HCT116 (cell line): Measurements from ENCODE around the gene NUDC. TPM values are rescaled to one million over a fixed set of nuclear protein-coding genes. Genes with fewer than 3 reads are reported as not detected.

Experiments
- ATAC-seq: fragments of 200-7000 bp; cut with Tn5 transposase; 2 replicates; pipeline ENCODE4 v1.9.1; 2020; ENCODE audit warnings: mild to moderate bottlenecking, moderate library complexity
- BruUV-seq: library from RNA; stranded (reverse); fragments of 400-500 nt; replicated peaks from 2 replicates; lab custom pipeline; 2021; lab: Mats Ljungman, UMichigan
- CTCF ChIA-PET: fragments of 300-600 bp; sonication (Branson Sonifier 250); formaldehyde crosslinking; loops from one replicate; lab custom pipeline; 2021; ENCODE audit warnings: antibody characterized with exemption; lab: Charles Lee
- POLR2A ChIA-PET: fragments of 300-600, 350-600 bp; sonication (Branson Sonifier 250); formaldehyde crosslinking; loops from one replicate; lab custom pipeline; 2021; ENCODE audit warnings: antibody characterized with exemption; lab: Charles Lee
- RAD21 ChIA-PET, 2 experiments: fragments of 300-600 bp; sonication (Branson Sonifier 250); formaldehyde crosslinking; loops; one replicate each; lab custom pipeline; 2023; ENCODE audit warnings: low total read pairs in 2 of 2; ENCODE audit not compliant: uncharacterized antibody in 2 of 2, unreplicated experiment in 2 of 2, low non-redundant PET in 1 of 2; lab: Charles Lee
- DNase-seq: peaks from one replicate; pipeline ENCODE4 v3.0.0-alpha.2; 2010; ENCODE audit warnings: low read depth, low spot score
- H2AFZ ChIP-seq: fragments of 200-600 bp; shearing (Covaris generic), sonication (generic); 2 replicates; pipeline ENCODE4 v1.6.1; 2017; ENCODE audit warnings: low read depth, mixed run types, mixed read lengths, antibody characterized with exemption, low read length; ENCODE audit not compliant: poor library complexity, severe bottlenecking
- H3K27ac ChIP-seq: 2 replicates; pipeline ENCODE4 v1.5.1; 2012; ENCODE audit warnings: low read depth, low read length
- H3K27me3 ChIP-seq: fragments of 200-600 bp; sonication (generic); 2 replicates; pipeline ENCODE4 v1.6.1; 2016; ENCODE audit warnings: mixed run types, low read length, mixed read lengths; ENCODE audit not compliant: insufficient read depth
- H3K36me3 ChIP-seq, 2 experiments: fragments of 200-500 bp in 1 of 2; fragments of 200-600 bp in 1 of 2; sonication (Bioruptor generic) in 1 of 2; sonication (generic) in 1 of 2; 2 replicates each; pipeline versions ENCODE4 v1.5.1 to v1.6.1; 2014 to 2016; ENCODE audit warnings: low read length in 2 of 2, inconsistent platforms in 1 of 2, mixed read lengths in 1 of 2, mixed run types in 1 of 2; ENCODE audit not compliant: insufficient read depth in 2 of 2, control insufficient read depth in 1 of 2
- H3K4me1 ChIP-seq, 2 experiments: fragments of 200-600 bp in 1 of 2; sonication (generic) in 1 of 2; 2 replicates each; pipeline versions ENCODE4 v1.5.1 to v1.6.1; 2012 to 2017; ENCODE audit warnings: low read length in 2 of 2, inconsistent platforms in 1 of 2, mild to moderate bottlenecking in 1 of 2, mixed read lengths in 1 of 2, mixed run types in 1 of 2, moderate library complexity in 1 of 2; ENCODE audit not compliant: insufficient read depth in 2 of 2, control insufficient read depth in 1 of 2
- H3K4me2 ChIP-seq: fragments of 200-600 bp; sonication (generic); 2 replicates; pipeline ENCODE4 v1.6.1; 2017; ENCODE audit warnings: mixed run types, low read length, mixed read lengths
- H3K4me3 ChIP-seq, 2 experiments: fragments of 200-600 bp in 1 of 2; sonication (generic) in 1 of 2; replicated peaks in 1 of 2; 2 replicates each; pipeline ENCODE4 v1.5.1; 2011 to 2016; ENCODE audit warnings: low read length in 2 of 2, control low read depth in 1 of 2, low read depth in 1 of 2, mild to moderate bottlenecking in 1 of 2, mixed read lengths in 1 of 2, mixed run types in 1 of 2
- H3K79me2 ChIP-seq: fragments of 200-600 bp; sonication (generic); 2 replicates; pipeline ENCODE4 v1.6.1; 2017; ENCODE audit warnings: mild to moderate bottlenecking, mixed run types, low read length, moderate library complexity, mixed read lengths; ENCODE audit not compliant: insufficient read depth
- H3K9ac ChIP-seq: fragments of 200-600 bp; sonication (generic); 2 replicates; pipeline ENCODE4 v1.6.1; 2016; ENCODE audit warnings: low read length, mixed read lengths
- H3K9me2 ChIP-seq: fragments of 200-600 bp; sonication (generic), shearing (Covaris generic); 2 replicates; pipeline ENCODE4 v1.6.1; 2017; ENCODE audit warnings: mixed run types, mild to moderate bottlenecking, moderate library complexity; ENCODE audit not compliant: insufficient read depth
- H3K9me3 ChIP-seq, 2 experiments: fragments of 200-500 bp in 1 of 2; fragments of 200-600 bp in 1 of 2; sonication (Bioruptor generic) in 1 of 2; sonication (generic) in 1 of 2; 2 replicates each; pipeline ENCODE4 v1.6.1; 2014 to 2017; ENCODE audit warnings: low read length in 2 of 2, mixed read lengths in 2 of 2, inconsistent platforms in 1 of 2, low read depth in 1 of 2, mild to moderate bottlenecking in 1 of 2, mixed run types in 1 of 2, moderate library complexity in 1 of 2; ENCODE audit not compliant: control insufficient read depth in 1 of 2, insufficient read depth in 1 of 2
- H4K20me1 ChIP-seq: fragments of 200-600 bp; sonication (generic), shearing (Covaris generic); 2 replicates; pipeline ENCODE4 v1.6.1; 2017; ENCODE audit warnings: mixed run types, mild to moderate bottlenecking, moderate library complexity; ENCODE audit not compliant: insufficient read depth
- CBX3 ChIP-seq: IDR thresholded peaks from 2 replicates; pipeline ENCODE4 v1.6.1; 2012; ENCODE audit warnings: low read depth
- CEBPB ChIP-seq: IDR thresholded peaks from 2 replicates; pipeline ENCODE4 v1.6.1; 2012; ENCODE audit warnings: low read depth
- EGR1 ChIP-seq: IDR thresholded peaks from 2 replicates; pipeline ENCODE4 v1.6.1; 2012; ENCODE audit warnings: low read depth
- ELF1 ChIP-seq: IDR thresholded peaks from 2 replicates; pipeline ENCODE4 v1.6.1; 2012; ENCODE audit warnings: low read depth, borderline replicate concordance
- EZH2 ChIP-seq: fragments of 200-600 bp; sonication (generic); IDR thresholded peaks from 2 replicates; pipeline ENCODE4 v1.6.1; 2017; ENCODE audit warnings: antibody characterized with exemption, mixed run types
- FOSL1 ChIP-seq: IDR thresholded peaks from 2 replicates; pipeline ENCODE4 v1.6.1; 2012; ENCODE audit warnings: low read depth
- JUND ChIP-seq: IDR thresholded peaks from 2 replicates; pipeline ENCODE4 v1.6.1; 2012
- POLR2A ChIP-seq: IDR thresholded peaks from 2 replicates; pipeline ENCODE4 v1.7.0; 2011; ENCODE audit warnings: borderline replicate concordance; ENCODE audit not compliant: insufficient read depth, insufficient read length; ENCODE audit errors: extremely low read depth
- POLR2AphosphoS5 ChIP-seq: IDR thresholded peaks from 2 replicates; pipeline ENCODE4 v1.6.1; 2011; ENCODE audit warnings: mild to moderate bottlenecking, low read depth, low read length, moderate library complexity
- SP1 ChIP-seq: IDR thresholded peaks from 2 replicates; pipeline ENCODE4 v1.6.1; 2012; ENCODE audit warnings: low read depth
- SRF ChIP-seq: IDR thresholded peaks from 2 replicates; pipeline ENCODE4 v1.6.1; 2012; ENCODE audit warnings: low read depth
- YY1 ChIP-seq: IDR thresholded peaks from 2 replicates; pipeline ENCODE4 v1.6.1; 2011; ENCODE audit warnings: low read length, low read depth, moderate library complexity, mild to moderate bottlenecking; ENCODE audit not compliant: insufficient replicate concordance; ENCODE audit errors: extremely low read depth
- ZFX ChIP-seq: fragments of 450-650 bp; IDR thresholded peaks from 2 replicates; pipeline ENCODE4 v1.6.1; 2017
- intact Hi-C: fragments of 100-400 bp; cut with micrococcal nuclease; formaldehyde crosslinking; loops from 2 replicates; pipeline ENCODE4 v1.10.0; 2022
- total RNA-seq: library from RNA; stranded (reverse); gene quantifications from one replicate; pipeline ENCODE4 v1.2.1, GENCODE V29; 2021; ENCODE audit not compliant: unreplicated experiment
- TF ChIP-seq, protein P1 (sequence below): IDR thresholded peaks from 2 replicates; pipeline ENCODE4 v1.6.1; 2011; ENCODE audit warnings: mild to moderate bottlenecking, low read length, moderate library complexity; ENCODE audit not compliant: insufficient replicate concordance; ENCODE audit errors: extremely low read depth
- TF ChIP-seq, protein P2 (sequence below): IDR thresholded peaks from 2 replicates; pipeline ENCODE4 v1.6.1; 2012
- TF ChIP-seq, protein P3 (sequence below): IDR thresholded peaks from 2 replicates; pipeline ENCODE4 v1.6.1; 2012; ENCODE audit warnings: low read depth
- TF ChIP-seq, protein P4 (sequence below), 3 experiments: fragments of 200-600 bp in 1 of 3; sonication (generic) in 1 of 3; IDR thresholded peaks in 2 of 3; conservative IDR thresholded peaks in 1 of 3; 2 replicates each; pipeline ENCODE4 v1.5.1; 2012 to 2017; ENCODE audit warnings: low read depth in 2 of 3, low read length in 2 of 3, antibody characterized with exemption in 1 of 3, borderline replicate concordance in 1 of 3, control low read depth in 1 of 3, mild to moderate bottlenecking in 1 of 3, mixed read lengths in 1 of 3, mixed run types in 1 of 3, moderate library complexity in 1 of 3; ENCODE audit not compliant: insufficient read depth in 1 of 3

NUDC gene
- total RNA-seq, 1 experiment from 2014 or later: 119 TPM

DNA sequence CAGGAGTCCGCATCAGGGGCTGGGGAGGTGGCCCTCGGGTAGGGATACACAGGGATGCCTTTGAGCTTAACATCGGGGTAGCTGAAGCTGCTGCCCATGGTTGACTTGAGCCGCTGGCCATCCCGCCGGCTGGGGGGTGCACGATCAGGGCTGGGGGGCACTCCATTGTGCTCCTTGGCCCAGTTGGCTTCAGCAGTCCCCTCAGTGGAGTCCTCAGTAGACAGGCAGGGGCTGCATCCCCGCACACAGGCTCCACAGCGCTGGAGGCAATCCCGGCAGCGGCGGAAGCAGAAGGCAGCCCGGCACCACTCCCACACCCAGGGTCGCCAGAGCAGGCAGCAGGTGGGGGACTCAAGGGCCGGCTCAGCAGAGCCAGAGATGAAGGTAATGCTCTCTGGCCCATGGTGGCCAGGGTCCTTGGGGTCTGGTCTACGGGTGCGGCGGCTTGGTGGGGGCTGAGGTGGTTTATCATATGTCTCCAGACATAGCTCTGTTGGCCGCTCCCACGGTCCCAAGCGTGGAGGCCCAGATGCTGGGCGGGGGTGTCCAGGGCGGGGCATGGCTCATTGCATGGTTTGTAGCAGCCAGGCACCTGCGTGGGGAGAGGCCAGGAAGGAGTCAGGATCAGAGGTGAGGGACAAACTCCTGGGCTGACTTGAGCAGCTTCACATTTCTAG, 30.4 kb downstream of the NUDC start:
- no peak overlapping the region for H3K9ac ChIP-seq
- ChIA-PET POLR2A (no interaction called here), CTCF (no interaction called here), RAD21 (no interaction called here)
- H3K4me2 ChIP-seq: no peak overlapping the region
- H3K4me1 ChIP-seq: peaks cover 9 to 20% of the 10 kb centered on the region in 2 experiments
- H4K20me1 ChIP-seq: no peaks in the 10 kb centered on the region
- no peaks in the 10 kb centered on the region for H3K27me3 ChIP-seq
- H3K27ac ChIP-seq: no peak overlapping the region
- no peaks in the 10 kb centered on the region for H3K9me3 ChIP-seq
- H3K9me2 ChIP-seq: no peaks in the 10 kb centered on the region
- BruUV-seq: no TSS peak
- intact Hi-C loops: no loop called here
- no peak for ATAC-seq
- H2AFZ ChIP-seq: no peak overlapping the region
- no peak for TF ChIP-seq POLR2AphosphoS5
- TF ChIP-seq EZH2: no peak
- no peak for TF ChIP-seq FOSL1
- TF ChIP-seq EGR1: no peak
- TF ChIP-seq, protein P1, sequence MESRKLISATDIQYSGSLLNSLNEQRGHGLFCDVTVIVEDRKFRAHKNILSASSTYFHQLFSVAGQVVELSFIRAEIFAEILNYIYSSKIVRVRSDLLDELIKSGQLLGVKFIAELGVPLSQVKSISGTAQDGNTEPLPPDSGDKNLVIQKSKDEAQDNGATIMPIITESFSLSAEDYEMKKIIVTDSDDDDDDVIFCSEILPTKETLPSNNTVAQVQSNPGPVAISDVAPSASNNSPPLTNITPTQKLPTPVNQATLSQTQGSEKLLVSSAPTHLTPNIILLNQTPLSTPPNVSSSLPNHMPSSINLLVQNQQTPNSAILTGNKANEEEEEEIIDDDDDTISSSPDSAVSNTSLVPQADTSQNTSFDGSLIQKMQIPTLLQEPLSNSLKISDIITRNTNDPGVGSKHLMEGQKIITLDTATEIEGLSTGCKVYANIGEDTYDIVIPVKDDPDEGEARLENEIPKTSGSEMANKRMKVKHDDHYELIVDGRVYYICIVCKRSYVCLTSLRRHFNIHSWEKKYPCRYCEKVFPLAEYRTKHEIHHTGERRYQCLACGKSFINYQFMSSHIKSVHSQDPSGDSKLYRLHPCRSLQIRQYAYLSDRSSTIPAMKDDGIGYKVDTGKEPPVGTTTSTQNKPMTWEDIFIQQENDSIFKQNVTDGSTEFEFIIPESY: no peak
- TF ChIP-seq, protein P2, sequence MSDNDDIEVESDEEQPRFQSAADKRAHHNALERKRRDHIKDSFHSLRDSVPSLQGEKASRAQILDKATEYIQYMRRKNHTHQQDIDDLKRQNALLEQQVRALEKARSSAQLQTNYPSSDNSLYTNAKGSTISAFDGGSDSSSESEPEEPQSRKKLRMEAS: no peak
- TF ChIP-seq JUND: no peak
- TF ChIP-seq, protein P3, sequence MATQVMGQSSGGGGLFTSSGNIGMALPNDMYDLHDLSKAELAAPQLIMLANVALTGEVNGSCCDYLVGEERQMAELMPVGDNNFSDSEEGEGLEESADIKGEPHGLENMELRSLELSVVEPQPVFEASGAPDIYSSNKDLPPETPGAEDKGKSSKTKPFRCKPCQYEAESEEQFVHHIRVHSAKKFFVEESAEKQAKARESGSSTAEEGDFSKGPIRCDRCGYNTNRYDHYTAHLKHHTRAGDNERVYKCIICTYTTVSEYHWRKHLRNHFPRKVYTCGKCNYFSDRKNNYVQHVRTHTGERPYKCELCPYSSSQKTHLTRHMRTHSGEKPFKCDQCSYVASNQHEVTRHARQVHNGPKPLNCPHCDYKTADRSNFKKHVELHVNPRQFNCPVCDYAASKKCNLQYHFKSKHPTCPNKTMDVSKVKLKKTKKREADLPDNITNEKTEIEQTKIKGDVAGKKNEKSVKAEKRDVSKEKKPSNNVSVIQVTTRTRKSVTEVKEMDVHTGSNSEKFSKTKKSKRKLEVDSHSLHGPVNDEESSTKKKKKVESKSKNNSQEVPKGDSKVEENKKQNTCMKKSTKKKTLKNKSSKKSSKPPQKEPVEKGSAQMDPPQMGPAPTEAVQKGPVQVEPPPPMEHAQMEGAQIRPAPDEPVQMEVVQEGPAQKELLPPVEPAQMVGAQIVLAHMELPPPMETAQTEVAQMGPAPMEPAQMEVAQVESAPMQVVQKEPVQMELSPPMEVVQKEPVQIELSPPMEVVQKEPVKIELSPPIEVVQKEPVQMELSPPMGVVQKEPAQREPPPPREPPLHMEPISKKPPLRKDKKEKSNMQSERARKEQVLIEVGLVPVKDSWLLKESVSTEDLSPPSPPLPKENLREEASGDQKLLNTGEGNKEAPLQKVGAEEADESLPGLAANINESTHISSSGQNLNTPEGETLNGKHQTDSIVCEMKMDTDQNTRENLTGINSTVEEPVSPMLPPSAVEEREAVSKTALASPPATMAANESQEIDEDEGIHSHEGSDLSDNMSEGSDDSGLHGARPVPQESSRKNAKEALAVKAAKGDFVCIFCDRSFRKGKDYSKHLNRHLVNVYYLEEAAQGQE: no peak
- no peak for TF ChIP-seq SRF
- no peak for TF ChIP-seq ELF1
- TF ChIP-seq POLR2A: no peak
- no peak for TF ChIP-seq ZFX
- TF ChIP-seq, protein P4, sequence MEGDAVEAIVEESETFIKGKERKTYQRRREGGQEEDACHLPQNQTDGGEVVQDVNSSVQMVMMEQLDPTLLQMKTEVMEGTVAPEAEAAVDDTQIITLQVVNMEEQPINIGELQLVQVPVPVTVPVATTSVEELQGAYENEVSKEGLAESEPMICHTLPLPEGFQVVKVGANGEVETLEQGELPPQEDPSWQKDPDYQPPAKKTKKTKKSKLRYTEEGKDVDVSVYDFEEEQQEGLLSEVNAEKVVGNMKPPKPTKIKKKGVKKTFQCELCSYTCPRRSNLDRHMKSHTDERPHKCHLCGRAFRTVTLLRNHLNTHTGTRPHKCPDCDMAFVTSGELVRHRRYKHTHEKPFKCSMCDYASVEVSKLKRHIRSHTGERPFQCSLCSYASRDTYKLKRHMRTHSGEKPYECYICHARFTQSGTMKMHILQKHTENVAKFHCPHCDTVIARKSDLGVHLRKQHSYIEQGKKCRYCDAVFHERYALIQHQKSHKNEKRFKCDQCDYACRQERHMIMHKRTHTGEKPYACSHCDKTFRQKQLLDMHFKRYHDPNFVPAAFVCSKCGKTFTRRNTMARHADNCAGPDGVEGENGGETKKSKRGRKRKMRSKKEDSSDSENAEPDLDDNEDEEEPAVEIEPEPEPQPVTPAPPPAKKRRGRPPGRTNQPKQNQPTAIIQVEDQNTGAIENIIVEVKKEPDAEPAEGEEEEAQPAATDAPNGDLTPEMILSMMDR (IDR thresholded peaks at IDR 0.05 in 2 of 3, conservative IDR thresholded peaks at IDR 0.05 in 1 of 3; ENCODE audit: borderline replicate concordance in 1 of 3, insufficient read depth in 1 of 3, low read depth in 2 of 3, low read length in 2 of 3): no peak
- TF ChIP-seq CEBPB: no peak
- no peak for TF ChIP-seq CBX3
- TF ChIP-seq SP1: no peak
- TF ChIP-seq YY1: no peak
- no peak overlapping the region for H3K4me3 ChIP-seq
- peaks cover 5 to 21% of the 10 kb centered on the region in 2 experiments; a peak in 2 of 4 replicates for H3K36me3 ChIP-seq
- DNase-seq: no peak
- peaks cover 1% of the 10 kb centered on the region; the same call in 1 of the 2 replicates for H3K79me2 ChIP-seq
